ENCODE results near the gene DLGAP1. TPM values are rescaled to one million over a fixed set of nuclear protein-coding genes. Genes with fewer than 3 reads are reported as not detected.

DLGAP1 gene
- total and polyA plus RNA-seq, 3 experiments from 2014 or later = 0.07 to 0.46 TPM; not detected in 1

DNA sequence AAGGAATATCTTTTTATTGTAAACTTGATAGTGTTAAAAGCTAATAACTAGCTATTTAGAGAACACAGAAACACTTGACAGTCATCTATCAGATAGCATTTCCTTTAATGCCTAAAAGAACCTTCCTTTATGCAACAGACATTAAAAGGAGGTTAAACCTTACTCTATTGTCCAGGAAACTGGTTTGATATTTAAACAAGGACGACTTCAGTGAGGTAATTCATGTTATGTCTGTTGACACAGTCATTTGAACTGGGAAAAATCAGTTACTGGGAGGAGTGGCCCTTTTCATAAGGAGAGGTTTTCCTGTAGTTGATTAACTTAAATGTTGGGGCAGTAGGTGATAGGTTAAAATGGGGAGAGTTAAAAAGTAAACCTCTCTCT, 998.4 kb downstream of the DLGAP1 start:
- peaks cover 30% of the 10 kb centered on the region for H3K4me1 ChIP-seq (ENCODE audit: insufficient read depth, low read length)
- H3K36me3 ChIP-seq (ENCODE audit: insufficient read depth, low read length) = peaks cover 17% of the 10 kb centered on the region
- no peaks in the 10 kb centered on the region for H3K27me3 ChIP-seq (ENCODE audit: insufficient read depth, low read length, poor library complexity, severe bottlenecking)
- ChIA-PET POLR2A (no interaction called here), CTCF (interaction anchor here (1.1 to 10.0 kb wide), 4 partner anchors 10 to 138 kb away, joined by 3 to 100 read pairs (median 36); no protein-coding TSS in a partner anchor)
- Mint-ChIP-seq H3K4me1 (peaks cover 68 to 82% (median 81%) of the 10 kb centered on the region in 3 donors), H3K36me3 (peaks cover 15 to 60% (median 17%) of the 10 kb centered on the region in 3 donors), H3K9me3 (peaks cover 0 to 5% (median 0%) of the 10 kb centered on the region in 5 donors), H3K27ac (peak overlapping the region in 7 of 8 donors; percentile 57 to 91 (median 89)), H3K4me3 (peak overlapping the region in 1 of 7 donors; percentile 28), H3K27me3 (peaks cover 0 to under 1% of the 10 kb centered on the region in 2 donors)
- no peak overlapping the region for H3K27ac ChIP-seq (ENCODE audit: low read depth, low read length)
- H3K4me3 ChIP-seq (ENCODE audit: low read length) = no peak overlapping the region
- DNase-seq = no peak
- no peaks in the 10 kb centered on the region for H3K9me3 ChIP-seq (ENCODE audit: low read length)

DNA sequence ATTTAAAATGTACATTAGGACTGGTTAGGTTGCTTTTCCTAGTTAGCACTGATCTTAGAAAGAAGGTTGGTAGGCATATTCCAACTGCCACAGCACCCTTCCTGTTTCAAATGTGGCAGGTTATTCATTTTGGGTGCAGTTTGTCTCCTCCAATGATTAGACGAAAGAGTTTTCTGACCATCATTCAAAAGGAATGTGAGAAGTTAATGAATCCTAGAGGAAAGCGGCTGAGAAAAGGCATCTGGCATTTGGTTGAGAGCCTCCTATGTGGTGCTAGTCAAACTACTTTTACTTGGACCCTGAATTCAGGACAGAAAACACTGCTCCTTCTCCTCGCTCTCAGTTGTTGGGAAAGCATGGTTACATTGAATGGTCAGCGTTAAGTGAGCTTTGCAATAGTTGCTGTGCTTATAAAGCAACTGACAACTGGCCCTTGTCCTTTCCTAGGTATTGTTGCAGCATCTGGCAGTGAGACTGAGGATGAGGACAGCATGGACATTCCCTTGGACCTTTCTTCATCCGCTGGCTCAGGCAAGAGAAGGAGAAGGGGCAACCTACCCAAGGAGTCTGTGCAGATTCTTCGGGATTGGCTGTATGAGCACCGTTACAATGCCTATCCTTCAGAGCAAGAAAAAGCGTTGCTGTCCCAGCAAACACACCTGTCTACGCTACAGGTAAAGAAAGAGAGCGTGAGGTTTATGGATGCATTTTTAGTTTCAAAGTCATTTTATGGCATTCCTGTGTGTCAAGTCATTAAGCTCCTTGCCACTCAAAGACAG, 999.0 kb downstream of the DLGAP1 start:
- peaks cover 17% of the 10 kb centered on the region for H3K36me3 ChIP-seq (ENCODE audit: insufficient read depth, low read length)
- H3K27me3 ChIP-seq (ENCODE audit: insufficient read depth, low read length, poor library complexity, severe bottlenecking) = no peaks in the 10 kb centered on the region
- no peak overlapping the region for H3K27ac ChIP-seq (ENCODE audit: low read depth, low read length)
- peaks cover 68 to 85% (median 80%) of the 10 kb centered on the region in 3 donors for H3K4me1 Mint-ChIP-seq
- POLR2A ChIA-PET = no interaction called here
- no peaks in the 10 kb centered on the region for H3K9me3 ChIP-seq (ENCODE audit: low read length)
- CTCF ChIA-PET = interaction anchor here (1.1 to 10.0 kb wide), 8 partner anchors 11 to 210 kb away, joined by 3 to 100 read pairs (median 14); no protein-coding TSS in a partner anchor
- H3K4me3 Mint-ChIP-seq = peak overlapping the region in 2 of 7 donors; percentile 8 to 28
- peaks cover 30% of the 10 kb centered on the region for H3K4me1 ChIP-seq (ENCODE audit: insufficient read depth, low read length)
- H3K36me3 Mint-ChIP-seq = peaks cover 11 to 63% (median 17%) of the 10 kb centered on the region in 3 donors
- no peak overlapping the region for H3K4me3 ChIP-seq (ENCODE audit: low read length)
- peaks cover 0 to 2% (median 0%) of the 10 kb centered on the region in 5 donors for H3K9me3 Mint-ChIP-seq
- H3K27ac Mint-ChIP-seq = peak overlapping the region in 7 of 8 donors; percentile 62 to 100 (median 84)
- DNase-seq = no peak
- H3K27me3 Mint-ChIP-seq = peaks cover 0 to 6% of the 10 kb centered on the region in 2 donors

DNA sequence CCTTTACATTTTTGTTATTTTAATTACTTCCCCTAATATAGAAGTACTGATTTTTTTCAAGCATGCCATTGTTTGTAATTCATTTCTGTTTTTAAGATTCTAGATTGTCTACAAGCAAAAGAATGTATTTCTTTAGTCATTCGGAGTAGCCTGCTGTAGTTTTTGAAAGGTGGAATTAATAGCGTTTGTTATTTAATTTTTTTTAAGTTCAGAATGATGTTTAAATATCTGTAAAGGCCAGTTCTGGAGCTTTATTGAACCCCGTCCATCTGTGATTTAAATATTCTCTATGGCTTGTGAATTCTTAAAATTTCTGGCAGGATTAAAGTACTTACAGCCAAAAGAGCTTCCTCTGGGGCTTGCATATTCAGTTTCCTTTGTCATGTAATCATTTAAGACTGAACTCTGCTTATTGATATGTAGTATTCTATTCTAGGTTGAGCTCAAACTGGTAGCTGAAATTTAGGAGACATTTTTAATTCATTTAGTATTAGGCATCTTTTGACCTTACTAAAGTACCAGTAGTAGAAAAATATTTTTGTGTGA, 999.9 kb downstream of the DLGAP1 start:
- peaks cover 8 to 63% (median 17%) of the 10 kb centered on the region in 3 donors for H3K36me3 Mint-ChIP-seq
- peaks cover 64 to 81% (median 76%) of the 10 kb centered on the region in 3 donors for H3K4me1 Mint-ChIP-seq
- H3K4me3 Mint-ChIP-seq = peak overlapping the region in 6 of 7 donors; percentile 85 to 98 (median 96)
- H3K27me3 Mint-ChIP-seq = peaks cover 0 to 7% of the 10 kb centered on the region in 2 donors
- no peaks in the 10 kb centered on the region for H3K27me3 ChIP-seq (ENCODE audit: insufficient read depth, low read length, poor library complexity, severe bottlenecking)
- peaks cover 17% of the 10 kb centered on the region for H3K36me3 ChIP-seq (ENCODE audit: insufficient read depth, low read length)
- H3K4me3 ChIP-seq (ENCODE audit: low read length) = no peak overlapping the region
- CTCF ChIA-PET = interaction anchor here (0.8 to 10.0 kb wide), 25 partner anchors 8 to 211 kb away, joined by 3 to 100 read pairs (median 5); no protein-coding TSS in a partner anchor
- no peak overlapping the region for H3K27ac ChIP-seq (ENCODE audit: low read depth, low read length)
- POLR2A ChIA-PET = interaction anchor here (0.7 to 1.6 kb wide), 5 partner anchors 19 to 1275 kb away, joined by 3 to 8 read pairs (median 3); no protein-coding TSS in a partner anchor
- no peaks in the 10 kb centered on the region for H3K9me3 ChIP-seq (ENCODE audit: low read length)
- DNase-seq = no peak
- peaks cover 30% of the 10 kb centered on the region for H3K4me1 ChIP-seq (ENCODE audit: insufficient read depth, low read length)
- no peaks in the 10 kb centered on the region for H3K9me3 Mint-ChIP-seq
- peak overlapping the region; percentile 41 to 100 (median 94) for H3K27ac Mint-ChIP-seq

DNA sequence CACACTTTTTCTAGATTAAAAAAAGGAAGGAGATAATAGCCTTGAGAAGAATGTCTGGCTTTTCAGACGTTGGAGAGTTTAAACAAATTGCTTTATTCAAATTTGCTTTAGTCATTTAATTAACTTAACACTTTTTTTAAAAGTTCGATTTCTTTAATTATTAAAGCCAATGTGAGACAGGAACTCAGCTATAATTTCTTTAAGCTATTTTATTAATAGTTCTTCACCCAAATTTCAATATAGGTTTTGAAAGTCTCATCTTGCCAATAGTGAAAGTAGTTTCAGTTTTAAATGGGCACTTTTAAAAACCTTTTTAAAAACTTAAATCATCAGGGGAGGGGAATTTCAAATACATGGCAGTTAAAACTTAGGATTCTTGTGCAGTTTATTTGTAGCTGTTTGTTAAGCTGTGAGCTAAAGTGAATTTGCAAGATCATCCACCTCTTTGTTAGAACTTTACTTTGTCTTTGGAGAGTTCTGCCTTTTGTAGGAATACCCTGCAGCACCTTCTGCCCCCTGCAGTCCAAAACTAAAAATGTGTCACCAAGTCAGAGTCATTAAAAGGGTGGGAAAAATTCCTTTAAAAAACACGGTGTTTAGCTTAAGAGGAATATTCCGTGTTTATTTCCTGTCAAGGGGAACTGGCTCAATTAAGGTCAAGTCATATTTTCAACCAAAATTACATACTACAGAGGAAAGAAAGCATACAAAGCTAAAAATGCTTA, 1000.6 kb downstream of the DLGAP1 start:
- Mint-ChIP-seq H3K4me3 (peak overlapping the region; percentile 85 to 99 (median 97)), H3K36me3 (peaks cover 8 to 64% (median 17%) of the 10 kb centered on the region in 3 donors), H3K4me1 (peaks cover 63 to 76% (median 72%) of the 10 kb centered on the region in 3 donors), H3K27ac (peak overlapping the region; percentile 66 to 100 (median 96)), H3K9me3 (no peaks in the 10 kb centered on the region), H3K27me3 (peaks cover 0 to 7% of the 10 kb centered on the region in 2 donors)
- Histone ChIP-seq H3K27me3 (ENCODE audit: insufficient read depth, low read length, poor library complexity, severe bottlenecking) (no peaks in the 10 kb centered on the region), H3K36me3 (ENCODE audit: insufficient read depth, low read length) (peaks cover 17% of the 10 kb centered on the region), H3K27ac (ENCODE audit: low read depth, low read length) (peak overlapping the region; percentile 94), H3K4me3 (ENCODE audit: low read length) (peak overlapping the region; percentile 81), H3K9me3 (ENCODE audit: low read length) (no peaks in the 10 kb centered on the region), H3K4me1 (ENCODE audit: insufficient read depth, low read length) (peaks cover 29% of the 10 kb centered on the region)
- ChIA-PET POLR2A (interaction anchor here (0.5 to 1.6 kb wide), 7 partner anchors 19 to 1274 kb away, joined by 3 to 8 read pairs (median 4); partner anchors contain the start of gene MYL12A), CTCF (interaction anchor here (0.6 to 10.0 kb wide), 34 partner anchors 7 to 211 kb away, joined by 3 to 100 read pairs (median 4); no protein-coding TSS in a partner anchor)
- peak in 4 of 5 donors; percentile 29 to 61 (median 52) for DNase-seq

DNA sequence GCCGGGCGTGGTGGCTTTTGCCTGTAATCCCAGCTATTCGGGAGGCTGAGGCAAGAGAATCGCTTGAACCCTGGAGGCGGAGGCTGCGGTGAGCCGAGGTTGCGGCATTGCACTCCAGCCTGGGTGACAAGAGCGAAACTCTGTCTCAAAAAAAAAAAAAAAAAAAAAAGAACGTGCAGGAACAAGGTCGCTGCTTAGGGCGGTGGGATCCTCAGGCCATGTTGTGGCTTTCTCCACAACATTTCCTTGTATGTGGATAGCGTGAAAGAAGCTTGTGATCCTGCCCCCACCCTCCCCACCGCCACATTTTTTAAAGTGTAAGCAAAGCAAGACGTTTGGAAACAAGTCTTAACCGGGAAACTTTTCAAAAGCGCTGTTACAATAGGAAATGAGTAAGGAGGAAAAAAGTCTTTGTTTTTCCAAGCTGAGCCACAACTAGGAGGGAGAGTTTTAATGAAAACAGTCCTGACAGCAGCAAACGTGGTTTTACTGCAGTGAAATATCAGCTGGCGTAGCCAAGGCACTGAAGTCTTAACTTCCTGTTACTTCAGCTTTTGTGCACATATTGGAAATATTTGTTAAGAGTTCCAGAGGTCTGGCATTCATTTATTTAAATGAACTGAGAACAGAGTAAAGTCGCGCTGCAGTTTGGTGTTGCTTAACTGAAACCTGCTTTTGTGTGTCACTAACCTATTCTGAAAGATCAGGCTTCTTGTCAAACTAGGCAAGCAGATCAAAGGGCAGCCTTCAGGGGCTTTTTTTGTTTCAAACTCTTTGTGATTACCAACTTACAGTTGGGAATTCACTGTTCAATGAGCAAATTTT, 1001.4 kb downstream of the DLGAP1 start:
- Mint-ChIP-seq H3K27ac (peak overlapping the region; percentile 66 to 100 (median 98)), H3K4me3 (peak overlapping the region; percentile 85 to 99 (median 97)), H3K36me3 (peaks cover 8 to 64% (median 17%) of the 10 kb centered on the region in 3 donors), H3K4me1 (peaks cover 58 to 74% (median 64%) of the 10 kb centered on the region in 3 donors), H3K27me3 (peaks cover 0 to 10% of the 10 kb centered on the region in 2 donors), H3K9me3 (no peaks in the 10 kb centered on the region)
- ChIA-PET POLR2A (interaction anchor here (0.6 to 1.6 kb wide), 8 partner anchors 20 to 212 kb away, joined by 3 to 13 read pairs (median 6); partner anchors contain the start of gene MYL12A), CTCF (interaction anchor here (0.6 to 10.0 kb wide), 32 partner anchors 8 to 212 kb away, joined by 3 to 100 read pairs (median 4); no protein-coding TSS in a partner anchor)
- no peaks in the 10 kb centered on the region for H3K27me3 ChIP-seq (ENCODE audit: insufficient read depth, low read length, poor library complexity, severe bottlenecking)
- peak overlapping the region; percentile 81 for H3K4me3 ChIP-seq (ENCODE audit: low read length)
- no peaks in the 10 kb centered on the region for H3K9me3 ChIP-seq (ENCODE audit: low read length)
- H3K27ac ChIP-seq (ENCODE audit: low read depth, low read length) = peak overlapping the region; percentile 94
- peak in 2 of 5 donors; percentile 38 to 50 for DNase-seq
- H3K36me3 ChIP-seq (ENCODE audit: insufficient read depth, low read length) = peaks cover 17% of the 10 kb centered on the region
- H3K4me1 ChIP-seq (ENCODE audit: insufficient read depth, low read length) = peaks cover 21% of the 10 kb centered on the region

DNA sequence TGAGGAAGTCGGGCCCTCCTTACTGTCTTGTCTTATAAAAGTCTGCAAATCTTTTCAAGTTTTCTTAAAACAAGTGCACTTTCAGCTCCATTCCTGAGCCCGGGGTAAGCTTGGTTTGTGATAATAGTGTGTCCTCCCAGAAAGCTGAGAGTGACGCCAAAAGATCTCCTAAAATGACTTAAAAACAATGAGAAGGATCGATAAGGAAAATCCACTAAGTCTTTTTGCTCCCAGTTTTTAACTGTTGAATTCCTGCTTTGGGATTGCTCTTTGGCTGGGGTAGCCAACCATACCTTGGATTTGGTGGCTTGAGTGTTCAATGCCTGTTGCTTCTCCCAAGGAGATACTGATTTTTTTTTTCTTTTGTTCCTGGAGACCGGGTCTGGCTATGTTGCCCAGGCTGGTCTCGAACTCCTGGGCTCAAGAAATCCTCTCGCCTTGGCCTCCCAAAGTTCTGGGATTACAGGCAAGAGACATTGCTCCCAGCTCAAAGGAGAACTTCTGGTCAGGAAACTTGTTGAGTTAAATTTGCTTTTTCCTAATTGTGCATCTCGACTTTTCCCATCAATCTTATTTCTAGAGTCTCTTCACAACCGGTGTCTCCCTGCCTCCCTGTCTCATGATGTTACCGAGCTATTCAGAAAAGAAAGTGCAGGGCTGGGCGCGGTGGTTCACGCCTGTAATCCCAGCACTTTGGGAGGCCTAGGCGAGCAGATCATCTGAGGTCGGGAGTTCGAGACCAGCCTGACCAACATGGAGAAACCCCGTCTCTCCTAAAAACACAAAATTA, 1002.2 kb downstream of the DLGAP1 start:
- Histone ChIP-seq H3K36me3 (ENCODE audit: insufficient read depth, low read length) (peaks cover 17% of the 10 kb centered on the region), H3K27me3 (ENCODE audit: insufficient read depth, low read length, poor library complexity, severe bottlenecking) (no peaks in the 10 kb centered on the region), H3K4me3 (ENCODE audit: low read length) (peak overlapping the region; percentile 81), H3K9me3 (ENCODE audit: low read length) (no peaks in the 10 kb centered on the region), H3K4me1 (ENCODE audit: insufficient read depth, low read length) (peaks cover 13% of the 10 kb centered on the region), H3K27ac (ENCODE audit: low read depth, low read length) (peak overlapping the region; percentile 94)
- no peaks in the 10 kb centered on the region for H3K9me3 Mint-ChIP-seq
- CTCF ChIA-PET = interaction anchor here (0.9 to 10.0 kb wide), 16 partner anchors 9 to 213 kb away, joined by 3 to 100 read pairs (median 8); no protein-coding TSS in a partner anchor
- H3K4me1 Mint-ChIP-seq = peaks cover 56 to 68% (median 59%) of the 10 kb centered on the region in 3 donors
- peak overlapping the region; percentile 92 to 100 (median 98) for H3K27ac Mint-ChIP-seq
- peak overlapping the region; percentile 85 to 99 (median 97) for H3K4me3 Mint-ChIP-seq
- H3K27me3 Mint-ChIP-seq = peaks cover 0 to 16% of the 10 kb centered on the region in 2 donors
- peak in 1 of 5 donors; percentile 11 for DNase-seq
- POLR2A ChIA-PET = interaction anchor here (0.7 to 2.8 kb wide), 9 partner anchors 9 to 206 kb away, joined by 3 to 27 read pairs (median 5); partner anchors contain the start of gene MYL12A
- peaks cover 8 to 63% (median 13%) of the 10 kb centered on the region in 3 donors for H3K36me3 Mint-ChIP-seq

Data from CD8-positive, alpha-beta memory T cell (primary cell).